Mesenchymal stem cell (in vitro differentiated cells and primary cell): ENCODE results near the gene SLC26A6.
A peak's percentile ranks its signal among the peaks of the same experiment; 100 is the strongest.

Experiments
- DNase-seq: peaks from one replicate; pipeline ENCODE4 v3.0.0-alpha.2; 2013
- H2AFZ ChIP-seq: one replicate; pipeline ENCODE4 v1.6.1; 2013; ENCODE audit warnings: low read depth, mild to moderate bottlenecking, control low read depth, inconsistent platforms, low read length, moderate library complexity
- H2AK5ac ChIP-seq: 2 replicates; pipeline ENCODE4 v1.6.1; 2013; ENCODE audit warnings: low read length, moderate library complexity, mild to moderate bottlenecking, inconsistent platforms; ENCODE audit not compliant: severe bottlenecking
- H2BK120ac ChIP-seq: one replicate; pipeline ENCODE4 v1.6.1; 2013; ENCODE audit warnings: low read depth, mild to moderate bottlenecking, inconsistent platforms, low read length, moderate library complexity
- H2BK12ac ChIP-seq, 2 experiments: one replicate each; pipeline ENCODE4 v1.6.1; 2013; ENCODE audit warnings: inconsistent platforms in 2 of 2, low read length in 2 of 2, mild to moderate bottlenecking in 2 of 2, moderate library complexity in 2 of 2, control low read depth in 1 of 2
- H2BK15ac ChIP-seq: one replicate; pipeline ENCODE4 v1.6.1; 2013; ENCODE audit warnings: mild to moderate bottlenecking, low read depth, inconsistent platforms; ENCODE audit not compliant: poor library complexity, severe bottlenecking
- H2BK5ac ChIP-seq: 2 replicates; pipeline ENCODE4 v1.6.1; 2013; ENCODE audit warnings: low read depth, mild to moderate bottlenecking, low read length, control low read depth, inconsistent platforms; ENCODE audit not compliant: poor library complexity, severe bottlenecking
- H3K14ac ChIP-seq, 2 experiments: one replicate each; pipeline ENCODE4 v1.6.1; 2013; ENCODE audit warnings: inconsistent platforms in 2 of 2, low read length in 2 of 2, control low read depth in 1 of 2, mild to moderate bottlenecking in 1 of 2, moderate library complexity in 1 of 2
- H3K18ac ChIP-seq, 2 experiments: one replicate each; pipeline ENCODE4 v1.6.1; 2013; ENCODE audit warnings: inconsistent platforms in 2 of 2, low read length in 2 of 2, control low read depth in 1 of 2, low read depth in 1 of 2, mild to moderate bottlenecking in 1 of 2
- H3K23ac ChIP-seq, 2 experiments: one replicate each; pipeline ENCODE4 v1.6.1; 2013; ENCODE audit warnings: inconsistent platforms in 2 of 2, low read length in 2 of 2, mild to moderate bottlenecking in 2 of 2, moderate library complexity in 2 of 2, control low read depth in 1 of 2
- H3K27ac ChIP-seq: 2 replicates; pipeline ENCODE4 v1.5.1; 2013; ENCODE audit warnings: mild to moderate bottlenecking, moderate library complexity, low read length, control low read depth, inconsistent platforms; ENCODE audit not compliant: poor library complexity, severe bottlenecking
- H3K27me3 ChIP-seq, 2 experiments: 2 replicates each; pipeline versions ENCODE4 v1.6.1 to v1.7.0; 2013; ENCODE audit warnings: low read length in 2 of 2, mild to moderate bottlenecking in 2 of 2, moderate library complexity in 2 of 2, control low read depth in 1 of 2, inconsistent platforms in 1 of 2; ENCODE audit not compliant: control insufficient read depth in 1 of 2, insufficient read depth in 1 of 2
- H3K36me3 ChIP-seq, 2 experiments: 2 replicates each; pipeline versions ENCODE4 v1.6.1 to v1.7.0; 2013; ENCODE audit warnings: low read length in 2 of 2, control low read depth in 1 of 2, inconsistent platforms in 1 of 2, low read depth in 1 of 2, mild to moderate bottlenecking in 1 of 2; ENCODE audit not compliant: insufficient read depth in 2 of 2, control insufficient read depth in 1 of 2
- H3K4ac ChIP-seq, 2 experiments: one replicate each; pipeline ENCODE4 v1.6.1; 2013; ENCODE audit warnings: inconsistent platforms in 2 of 2, low read length in 2 of 2, mild to moderate bottlenecking in 2 of 2, moderate library complexity in 2 of 2, control low read depth in 1 of 2, low read depth in 1 of 2
- H3K4me1 ChIP-seq: 2 replicates; pipeline ENCODE4 v1.6.1; 2013; ENCODE audit warnings: low read depth, low read length, control low read depth; ENCODE audit not compliant: control insufficient read depth, insufficient read depth
- H3K4me2 ChIP-seq: 2 replicates; pipeline ENCODE4 v1.6.1; 2013; ENCODE audit warnings: low read length, mild to moderate bottlenecking, inconsistent platforms; ENCODE audit not compliant: poor library complexity, severe bottlenecking
- H3K4me3 ChIP-seq, 2 experiments: 2 replicates each; pipeline versions ENCODE4 v1.5.1 to v1.7.0; 2013; ENCODE audit warnings: low read length in 2 of 2, mild to moderate bottlenecking in 2 of 2, control low read depth in 1 of 2, low read depth in 1 of 2; ENCODE audit not compliant: insufficient read depth in 1 of 2
- H3K79me1 ChIP-seq: replicated peaks from 2 replicates; pipeline ENCODE4 v1.6.1; 2013; ENCODE audit warnings: mild to moderate bottlenecking, control low read depth, low read length, inconsistent platforms; ENCODE audit not compliant: poor library complexity, severe bottlenecking
- H3K9ac ChIP-seq: 2 replicates; pipeline ENCODE4 v1.7.0; 2013; ENCODE audit warnings: mild to moderate bottlenecking, low read length, moderate library complexity
- H3K9me3 ChIP-seq: 2 replicates; pipeline ENCODE4 v1.7.0; 2013; ENCODE audit warnings: mild to moderate bottlenecking, low read length; ENCODE audit not compliant: control insufficient read depth
- H4K8ac ChIP-seq: one replicate; pipeline ENCODE4 v1.6.1; 2013; ENCODE audit warnings: inconsistent platforms, mild to moderate bottlenecking, low read length, moderate library complexity
- H4K91ac ChIP-seq: one replicate; pipeline ENCODE4 v1.6.1; 2013; ENCODE audit warnings: mild to moderate bottlenecking, low read length, inconsistent platforms
- WGBS: methylation state at CpG from one replicate; pipeline ENCODE4 v1.1.7; 2013; ENCODE audit warnings: mixed read lengths; 5-methylcytosine and 5-hydroxymethylcytosine counted together

The SLC26A6 gene

GRCh38 chr3:48678566-48679380 is 43.5 kb upstream of the SLC26A6 start:
- H2BK12ac ChIP-seq: no peak overlapping the region
- no peak overlapping the region for H3K27ac ChIP-seq
- no peak overlapping the region for H4K8ac ChIP-seq
- no peak overlapping the region for H3K4me3 ChIP-seq
- H3K18ac ChIP-seq: no peak overlapping the region
- no peak overlapping the region for H3K14ac ChIP-seq
- no peak overlapping the region for H2AFZ ChIP-seq
- H2AK5ac ChIP-seq: no peak overlapping the region
- H3K23ac ChIP-seq: no peak overlapping the region
- no peak overlapping the region for H2BK120ac ChIP-seq
- H3K4ac ChIP-seq: no peak overlapping the region
- H3K36me3 ChIP-seq: peaks cover 70 to 79% of the 10 kb centered on the region in 2 experiments
- H3K79me1 ChIP-seq: peaks cover 26% of the 10 kb centered on the region
- H2BK15ac ChIP-seq: peak overlapping the region; percentile 17
- no peak overlapping the region for H4K91ac ChIP-seq
- H2BK5ac ChIP-seq: no peak overlapping the region
- 98% methylated on average over 22 of the region's 24 CpGs for WGBS
- no peak for DNase-seq
- H3K27me3 ChIP-seq: no peaks in the 10 kb centered on the region
- H3K4me2 ChIP-seq: no peak overlapping the region
- H3K9me3 ChIP-seq: no peaks in the 10 kb centered on the region
- H3K9ac ChIP-seq: no peak overlapping the region
- peaks cover 22% of the 10 kb centered on the region for H3K4me1 ChIP-seq

- Histone ChIP-seq H2AK5ac (no peak overlapping the region), H3K18ac (no peak overlapping the region)
- DNase-seq: peak; percentile 31
Observed at GRCh38 chr3:48678056-48678455, 42.8 kb upstream of the SLC26A6 start.

GRCh38 chr3:48674505-48674904 is 39.2 kb upstream of the SLC26A6 start:
- Histone ChIP-seq H2AFZ (no peak overlapping the region), H3K9me3 (no peaks in the 10 kb centered on the region), H3K36me3 (peaks cover 49 to 68% of the 10 kb centered on the region in 2 experiments), H3K18ac (no peak overlapping the region), H3K27me3 (no peaks in the 10 kb centered on the region), H3K9ac (no peak overlapping the region), H3K4ac (no peak overlapping the region), H4K8ac (no peak overlapping the region), H2BK120ac (no peak overlapping the region), H3K4me3 (no peak overlapping the region), H2BK5ac (no peak overlapping the region), H2AK5ac (no peak overlapping the region), H3K14ac (no peak overlapping the region), H3K79me1 (peaks cover 4% of the 10 kb centered on the region), H3K23ac (no peak overlapping the region), H3K4me2 (no peak overlapping the region), H3K27ac (no peak overlapping the region), H2BK12ac (no peak overlapping the region), H2BK15ac (no peak overlapping the region), H4K91ac (no peak overlapping the region), H3K4me1 (peaks cover 9% of the 10 kb centered on the region)
- no peak for DNase-seq
- 97% methylated on average over 9 of the region's 9 CpGs for WGBS

More at GRCh38 chr3:48678056-48678455, 42.8 kb upstream of the SLC26A6 start:
- no peak overlapping the region for H4K8ac ChIP-seq
- no peak overlapping the region for H3K23ac ChIP-seq
- no peak overlapping the region for H3K4ac ChIP-seq
- no peak overlapping the region for H3K9ac ChIP-seq
- no peak overlapping the region for H2BK15ac ChIP-seq
- no peak overlapping the region for H2AFZ ChIP-seq
- H3K27me3 ChIP-seq: no peaks in the 10 kb centered on the region
- H4K91ac ChIP-seq: no peak overlapping the region
- H2BK120ac ChIP-seq: no peak overlapping the region
- no peak overlapping the region for H3K14ac ChIP-seq
- H3K27ac ChIP-seq: no peak overlapping the region
- no peak overlapping the region for H2BK12ac ChIP-seq
- H2BK5ac ChIP-seq: no peak overlapping the region
- no peak overlapping the region for H3K4me2 ChIP-seq
- peaks cover 70 to 80% of the 10 kb centered on the region in 2 experiments for H3K36me3 ChIP-seq
- H3K79me1 ChIP-seq: peaks cover 26% of the 10 kb centered on the region
- WGBS: 63% methylated on average over 4 of the region's 4 CpGs
- H3K9me3 ChIP-seq: no peaks in the 10 kb centered on the region
- H3K4me1 ChIP-seq: peaks cover 16% of the 10 kb centered on the region
- no peak overlapping the region for H3K4me3 ChIP-seq

- Histone ChIP-seq H3K36me3 (peaks cover 29 to 49% of the 10 kb centered on the region in 2 experiments), H2BK120ac (no peak overlapping the region), H3K14ac (no peak overlapping the region), H2AK5ac (no peak overlapping the region), H2BK15ac (no peak overlapping the region), H3K4me1 (peaks cover 2% of the 10 kb centered on the region), H3K27me3 (no peaks in the 10 kb centered on the region), H2AFZ (no peak overlapping the region), H2BK5ac (no peak overlapping the region), H4K91ac (no peak overlapping the region), H3K18ac (no peak overlapping the region), H2BK12ac (no peak overlapping the region), H4K8ac (no peak overlapping the region), H3K4me3 (no peak overlapping the region), H3K79me1 (peaks cover 4% of the 10 kb centered on the region), H3K4me2 (no peak overlapping the region), H3K9me3 (no peaks in the 10 kb centered on the region), H3K27ac (no peak overlapping the region), H3K4ac (no peak overlapping the region), H3K9ac (no peak overlapping the region), H3K23ac (no peak overlapping the region)
- no peak for DNase-seq
- WGBS: 100% methylated on average over 1 of the region's 1 CpG
Observed at GRCh38 chr3:48672522-48672921, 37.3 kb upstream of the SLC26A6 start.
